HG03135 (cell line): ENCODE data around the gene VAPB.

Source experiments
- ATAC-seq: cut with Tn5 transposase; IDR thresholded peaks from one replicate; pipeline ENCODE4 v1.9.1; 2021; ENCODE audit warnings: mild to moderate bottlenecking, moderate library complexity; ENCODE audit not compliant: unreplicated experiment

VAPB gene

DNA sequence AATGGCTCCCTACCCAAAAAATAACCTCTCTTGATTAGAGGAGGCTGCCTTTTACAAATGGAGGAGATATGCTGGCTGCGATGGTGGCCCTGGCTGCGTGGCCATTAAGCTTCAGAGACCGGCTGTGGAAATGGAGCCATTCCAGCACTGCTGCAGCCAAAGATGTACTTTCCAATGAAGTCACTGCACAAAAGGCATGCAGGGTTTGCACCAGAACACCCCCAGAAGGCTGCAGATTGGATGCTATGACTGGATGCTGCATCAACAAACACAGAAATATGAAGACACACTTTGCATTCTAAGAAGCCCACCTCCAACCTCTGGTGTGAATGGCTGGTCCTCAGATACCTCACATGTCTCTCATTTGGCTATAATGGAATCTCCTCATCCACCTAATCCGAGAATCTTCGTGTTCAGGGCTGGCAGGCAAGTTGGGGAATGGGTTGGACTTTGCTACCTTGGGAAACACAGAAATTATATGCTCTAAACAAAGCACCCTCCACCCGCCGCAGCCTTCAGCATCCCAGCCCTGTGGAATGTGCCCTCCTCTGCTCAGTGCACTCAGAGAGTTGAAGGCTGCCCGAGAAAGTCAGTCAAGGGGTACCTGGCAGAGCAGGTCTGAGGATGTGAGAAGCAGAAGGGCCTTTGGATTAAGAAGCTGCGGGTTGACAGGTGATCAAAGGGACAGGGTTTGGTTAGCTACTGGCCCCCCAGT lies 90.9 kb downstream of the VAPB start:
- no peak for ATAC-seq

DNA sequence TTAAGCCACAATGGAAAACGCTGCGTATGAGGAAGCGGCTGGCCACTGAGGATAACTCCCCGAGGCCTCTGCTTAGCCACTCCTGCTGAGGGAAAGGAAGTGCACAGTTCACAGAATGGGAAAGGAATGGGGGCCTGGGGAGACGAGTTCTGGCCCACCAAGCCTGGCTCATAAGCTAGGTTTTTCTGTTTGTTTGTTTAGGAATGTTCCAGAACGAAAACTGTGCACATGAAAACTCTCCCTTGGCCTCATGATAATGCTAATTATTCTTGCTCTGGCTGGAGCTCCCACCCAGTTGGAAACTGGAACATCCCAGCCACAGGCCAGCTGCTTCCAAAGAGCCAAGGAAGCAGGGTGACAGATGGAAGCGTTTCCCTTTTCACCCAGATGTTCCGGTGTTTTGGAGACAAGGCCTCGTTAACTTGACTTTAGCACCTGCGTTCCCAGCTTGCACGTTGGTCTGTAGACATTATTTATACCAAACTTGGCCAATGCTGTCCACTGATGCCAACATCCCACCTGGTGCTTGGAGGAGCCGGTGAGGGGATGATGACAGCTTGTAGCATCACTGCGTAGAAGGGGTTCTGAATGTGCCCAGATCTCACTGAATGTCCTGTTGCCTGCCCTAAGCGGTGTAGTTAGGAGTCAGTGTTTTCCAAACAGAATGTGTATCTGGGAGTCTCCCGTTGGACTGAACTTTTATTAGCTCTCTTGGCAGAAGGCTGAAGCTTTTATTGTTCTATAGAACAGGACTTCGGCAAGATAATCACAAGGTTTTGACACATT lies 91.7 kb downstream of the VAPB start:
- ATAC-seq: no peak

DNA sequence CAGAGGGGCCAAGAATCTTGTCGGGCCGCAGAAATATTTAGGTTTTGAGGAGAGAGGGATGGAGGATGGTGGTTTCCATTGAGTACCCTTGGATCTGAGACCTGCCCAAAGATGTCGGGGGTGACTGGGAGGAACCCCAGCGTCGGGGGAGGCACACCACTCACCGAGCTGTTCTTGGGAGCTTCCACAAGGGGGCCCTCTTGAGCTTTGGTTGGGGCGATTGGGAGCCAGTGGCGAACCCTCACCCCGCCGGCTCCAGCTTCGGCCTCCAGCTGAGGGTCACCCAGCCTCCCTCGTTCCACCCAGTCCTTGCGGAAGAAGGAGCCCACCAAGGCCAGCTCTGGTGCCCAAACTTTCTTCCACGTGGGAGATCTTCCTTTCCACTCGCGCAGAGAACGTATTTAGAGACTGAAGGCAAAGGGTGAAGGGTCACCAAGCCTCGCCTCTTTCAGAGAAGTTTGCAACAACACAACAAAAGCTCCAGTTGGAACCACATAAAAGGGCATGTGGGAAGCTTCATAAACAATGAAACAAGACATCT lies 92.5 kb downstream of the VAPB start:
- no peak for ATAC-seq

GRCh38 chr20:58482416-58482815 lies 93.4 kb downstream of the VAPB start:
- no peak for ATAC-seq

GRCh38 chr20:58483051-58483450 lies 94.0 kb downstream of the VAPB start:
- ATAC-seq: no peak

GRCh38 chr20:58483470-58483869 lies 94.4 kb downstream of the VAPB start:
- ATAC-seq: no peak

GRCh38 chr20:58485393-58485792 lies 96.4 kb downstream of the VAPB start:
- no peak for ATAC-seq

DNA sequence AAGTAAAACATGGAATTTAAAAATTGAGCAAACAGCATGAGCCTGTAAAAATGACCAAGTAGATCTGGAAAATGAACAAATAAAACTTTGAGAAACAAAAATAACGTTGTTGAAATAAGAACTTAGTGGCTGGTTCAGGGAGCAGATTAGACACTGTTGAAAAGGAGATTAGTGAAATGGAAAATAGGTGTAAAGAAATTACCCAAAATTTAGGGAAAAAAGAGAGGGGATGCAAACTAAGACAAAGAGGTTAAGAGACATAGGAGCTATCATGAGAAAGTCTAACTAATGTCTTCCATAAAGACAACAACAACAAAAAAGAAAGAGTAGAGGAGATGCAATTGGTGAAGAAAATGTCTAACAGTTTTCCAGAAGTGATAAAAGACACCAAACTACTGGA lies 97.2 kb downstream of the VAPB start:
- no peak for ATAC-seq

DNA sequence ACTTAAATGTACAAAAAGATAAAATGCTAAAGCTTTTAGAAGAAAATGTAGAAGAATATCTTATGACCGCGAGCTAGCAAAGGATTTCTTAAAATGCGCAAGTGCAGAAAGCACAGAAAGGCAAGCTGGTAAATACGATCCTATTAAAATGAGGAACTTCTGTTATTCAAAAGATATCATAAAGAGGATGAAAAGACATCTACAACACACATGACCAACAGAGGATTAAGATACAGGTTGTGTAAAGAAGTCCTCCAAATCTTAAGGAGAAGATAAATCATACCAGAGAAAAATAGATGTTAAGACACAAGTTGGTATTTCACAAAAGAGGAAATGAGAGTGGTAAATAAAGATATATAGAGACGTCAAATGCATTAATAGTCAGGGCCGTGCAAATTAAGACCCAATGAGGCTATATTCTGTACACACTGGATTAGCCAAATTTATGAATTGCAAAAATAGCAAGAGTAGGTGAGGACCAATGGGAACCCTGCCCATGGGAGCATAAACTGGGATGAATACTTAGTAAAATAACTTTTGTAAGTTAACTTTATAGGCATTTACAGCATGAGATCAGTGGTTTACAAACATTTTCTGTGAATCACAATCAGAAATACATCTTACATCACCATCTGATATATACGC lies 103.2 kb downstream of the VAPB start:
- no peak for ATAC-seq

GRCh38 chr20:58492795-58493524 lies 103.9 kb downstream of the VAPB start:
- no peak for ATAC-seq

- ATAC-seq: no peak
Measured at GRCh38 chr20:58494923-58495622, 106.0 kb downstream of the VAPB start.

DNA sequence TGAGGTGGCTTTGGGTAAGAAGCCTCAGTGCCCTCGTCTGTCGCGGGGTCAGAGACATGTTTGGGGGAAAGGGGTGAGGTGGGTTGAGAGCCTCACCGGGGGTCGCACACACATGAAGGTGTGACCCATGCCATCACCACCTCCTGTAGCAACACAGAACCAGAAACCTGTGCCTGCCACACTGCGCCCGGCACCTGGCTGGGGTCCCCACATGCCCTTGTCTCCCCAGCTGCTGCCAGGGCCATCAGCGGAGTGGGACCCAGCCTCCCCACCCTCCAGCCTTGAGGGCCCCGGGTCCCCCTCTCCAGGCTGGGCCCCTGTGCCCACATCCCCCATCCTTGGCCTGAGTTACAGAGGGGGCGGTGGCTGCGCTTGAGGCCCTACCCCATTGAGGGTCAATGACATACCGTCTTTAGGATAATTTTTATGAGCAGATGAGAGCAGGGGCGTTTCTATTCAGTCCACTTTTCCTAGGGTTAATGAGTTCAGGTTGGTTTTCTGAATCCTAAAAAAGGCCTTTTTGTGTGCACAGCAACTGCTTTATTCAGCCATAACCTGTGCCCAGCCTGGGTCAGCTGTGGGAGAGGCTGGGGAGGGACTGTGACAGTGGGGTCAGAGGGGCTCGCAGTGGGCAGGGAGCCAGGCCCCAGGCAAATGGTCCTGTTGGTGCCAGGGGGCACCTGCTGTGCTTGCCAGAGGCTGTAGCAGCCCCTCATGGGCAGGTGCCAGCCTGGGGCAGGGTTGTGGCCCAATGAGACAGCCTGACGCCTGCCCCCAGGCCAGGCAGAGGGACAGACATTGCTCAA lies 106.8 kb downstream of the VAPB start:
- no peak for ATAC-seq

DNA sequence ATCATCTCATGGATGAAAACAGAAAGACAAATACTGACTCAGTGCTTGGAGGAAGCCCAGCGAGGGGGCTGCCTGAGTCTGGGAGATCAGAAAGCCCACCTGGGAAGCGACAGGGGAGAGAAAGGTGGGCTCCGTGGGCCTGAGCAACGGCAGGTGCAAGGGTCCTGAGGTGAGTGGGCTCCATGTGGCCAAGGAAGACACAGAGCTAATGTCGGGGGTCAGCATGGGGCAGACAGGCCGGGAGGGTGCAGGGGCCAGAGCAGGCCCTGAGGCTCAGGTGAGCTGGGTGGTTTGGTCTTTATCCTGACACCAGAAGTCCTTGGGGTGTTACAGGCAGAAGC lies 107.4 kb downstream of the VAPB start:
- ATAC-seq: no peak

GRCh38 chr20:58497076-58497641 lies 108.1 kb downstream of the VAPB start:
- ATAC-seq: no peak

GRCh38 chr20:58497724-58498469 lies 108.9 kb downstream of the VAPB start:
- ATAC-seq: no peak

- ATAC-seq: no peak
Measured at GRCh38 chr20:58498470-58499068, 109.5 kb downstream of the VAPB start.

- no peak for ATAC-seq
Measured at GRCh38 chr20:58500256-58500655, 111.2 kb downstream of the VAPB start.
